K562 (cell line): Measurements from ENCODE around the gene TLE3. TPM values are rescaled to one million over a fixed set of nuclear protein-coding genes. Genes with fewer than 3 reads are reported as not detected.

Experiments used
- DPF2 ChIP-seq: fragments of 450-650 bp; IDR thresholded peaks from 2 replicates; pipeline ENCODE4 v1.6.1; 2016
- FOXM1 ChIP-seq, 2 experiments: fragments of 450-650 bp in 1 of 2; sonication (generic) in 1 of 2; formaldehyde crosslinking in 1 of 2; IDR thresholded peaks; 2 replicates each; pipeline versions ENCODE4 v1.6.1 to v1.9.0; 2017 to 2022; ENCODE audit warnings: low read depth in 2 of 2, mild to moderate bottlenecking in 2 of 2, missing genetic modification reagents in 1 of 2, moderate library complexity in 1 of 2
- GABPA ChIP-seq: fragments of 200-800 bp; sonication (Bioruptor generic); conservative IDR thresholded peaks from 2 replicates; pipeline ENCODE4 v1.6.1; 2016; ENCODE audit warnings: low read depth, missing genetic modification characterization, missing compliant biosample characterization
- JUN ChIP-seq, 2 experiments: sonication (generic) in 1 of 2; formaldehyde crosslinking in 1 of 2; IDR thresholded peaks; 2 replicates each; pipeline versions ENCODE4 v1.6.1 to v1.8.0; 2012 to 2022; ENCODE audit warnings: borderline replicate concordance in 2 of 2, mild to moderate bottlenecking in 2 of 2, improper control_type of control experiment in 1 of 2, low read depth in 1 of 2, low read length in 1 of 2, missing genetic modification reagents in 1 of 2
- KHSRP ChIP-seq: fragments of 450-650 bp; IDR thresholded peaks from 2 replicates; pipeline ENCODE4 v1.6.1; 2017
- KLF13 ChIP-seq: fragments of 450-650 bp; IDR thresholded peaks from 2 replicates; pipeline ENCODE4 v1.6.1; 2016; ENCODE audit warnings: missing genetic modification characterization, low read depth, mild to moderate bottlenecking, missing compliant biosample characterization, moderate library complexity, borderline replicate concordance
- MXI1 ChIP-seq: IDR thresholded peaks from 2 replicates; pipeline ENCODE4 v1.6.1; 2011; ENCODE audit warnings: low read depth, mild to moderate bottlenecking, improper control_type of control experiment, low read length
- NR0B1 ChIP-seq: fragments of 450-650 bp; IDR thresholded peaks from one replicate; pipeline ENCODE4 v1.6.1; 2018; ENCODE audit warnings: mild to moderate bottlenecking, moderate library complexity; ENCODE audit not compliant: partially characterized antibody
- PML ChIP-seq: IDR thresholded peaks from 2 replicates; pipeline ENCODE4 v1.6.1; 2012; ENCODE audit warnings: low read length, inconsistent platforms
- PRPF4 ChIP-seq: fragments of 200-400 bp; formaldehyde crosslinking; IDR thresholded peaks from one replicate; pipeline ENCODE4 v1.6.1; 2017; ENCODE audit warnings: low read length, low read depth, mild to moderate bottlenecking; ENCODE audit not compliant: insufficient read depth, poor library complexity, severe bottlenecking
- STAT6 ChIP-seq: sonication (generic); formaldehyde crosslinking; IDR thresholded peaks from 2 replicates; pipeline ENCODE4 v1.8.1; 2023; ENCODE audit warnings: mild to moderate bottlenecking, missing genetic modification reagents
- ZBED1 ChIP-seq: IDR thresholded peaks from 2 replicates; pipeline ENCODE4 v1.6.1; 2014
- ZBTB26 ChIP-seq: fragments of 450-650 bp; formaldehyde crosslinking; IDR thresholded peaks from 2 replicates; pipeline ENCODE4 v1.4.0; 2022; ENCODE audit warnings: missing genetic modification characterization
- ZBTB8A ChIP-seq: fragments of 450-650 bp; IDR thresholded peaks from 2 replicates; pipeline ENCODE4 v1.6.1; 2018; ENCODE audit warnings: mild to moderate bottlenecking, moderate library complexity; ENCODE audit not compliant: partially characterized antibody
- ZMIZ1 ChIP-seq, 2 experiments: fragments of 150-350 bp in 1 of 2; IDR thresholded peaks; 2 replicates each; pipeline ENCODE4 v1.6.1; 2012 to 2016; ENCODE audit warnings: low read depth in 2 of 2, low read length in 2 of 2, mild to moderate bottlenecking in 1 of 2, moderate library complexity in 1 of 2
- ZNF551 ChIP-seq: fragments of 250-450 bp; sonication (Bioruptor Pico); IDR thresholded peaks from 2 replicates; pipeline ENCODE4 v1.5.0; 2021; ENCODE audit warnings: mild to moderate bottlenecking, moderate library complexity
- polyA plus RNA-seq, 8 experiments: library from polyadenylated mRNA; depleted of rRNA in 4 of 8; stranded (reverse) in 5 of 8; unstranded in 3 of 8; fragments of >200 nt; fragmentation: Nextera tagmentation in 2 of 8; fragmentation: Illumina TruSeq in 1 of 8; extraction: Ambion mirVana in 2 of 8; extraction: Trizol in 1 of 8; gene quantifications; 2 replicates each; pipeline versions ENCODE4 v1.2.1 to v1.2.3, GENCODE V29; 2011 to 2014; ENCODE audit warnings: inconsistent platforms in 1 of 8, missing spikeins in 1 of 8
- total RNA-seq, 7 experiments: library from RNA; depleted of rRNA in 6 of 7; stranded (reverse); fragments of >200 nt in 6 of 7; fragmentation: Illumina TruSeq in 2 of 7; extraction: Trizol in 2 of 7; gene quantifications; 2 replicates each; pipeline versions ENCODE4 v1.2.1 to v1.2.3, GENCODE V29; 2011 to 2021; ENCODE audit warnings: low replicate concordance in 1 of 7

The TLE3 gene
- total and polyA plus RNA-seq, 9 of the 15 experiments (the other 6 are each of a cell fraction or from before 2014, with no cell fraction given): 1.5 to 84.2 (median 14.1) TPM

GRCh38 chr15:70099167-70099966 lies 1.6 kb upstream of the TLE3 start (continued):
- no peak for TF ChIP-seq JUN (IDR thresholded peaks at IDR 0.05; ENCODE audit: borderline replicate concordance, low read depth, low read length)
- no peak for TF ChIP-seq JUN (CRISPR knock-in tag; IDR thresholded peaks at IDR 0.05; ENCODE audit: borderline replicate concordance)
- TF ChIP-seq STAT6: no peak
- TF ChIP-seq FOXM1 (IDR thresholded peaks at IDR 0.05; ENCODE audit: low read depth): no peak
- TF ChIP-seq FOXM1 (CRISPR knock-in tag; IDR thresholded peaks at IDR 0.05; ENCODE audit: low read depth): no peak
- no peak for TF ChIP-seq NR0B1
- no peak for TF ChIP-seq ZMIZ1 (IDR thresholded peaks at IDR 0.05; ENCODE audit: low read depth in 2 of 2, low read length in 2 of 2)
- TF ChIP-seq GABPA (tag): 0 out of 2 replicates have a peak, but pooled peaks have one; percentile 37
- no peak for TF ChIP-seq KHSRP
- 0 out of 2 replicates have a peak, but pooled peaks have one; percentile 17 for TF ChIP-seq KLF13 (tag)
- peak; percentile 25 for TF ChIP-seq PRPF4
- no peak for TF ChIP-seq MXI1
- TF ChIP-seq ZBED1: no peak
- peak; percentile 70 for TF ChIP-seq PML
- TF ChIP-seq ZBTB8A: no peak
- TF ChIP-seq ZBTB26 (CRISPR knock-in tag): no peak
- TF ChIP-seq ZNF551 (CRISPR knock-in tag): no peak
- no peak; the same call in 1 of the 2 replicates for TF ChIP-seq DPF2
